RCC 7860 (cell line): ENCODE results near the gene EXOC4.
A peak's percentile ranks its signal among the peaks of the same experiment; 100 is the strongest.

Source experiments
- DNase-seq: peaks from one replicate; pipeline ENCODE4 v3.0.0-alpha.2; 2015; ENCODE audit warnings: low spot score
- FAIRE-seq: peaks from 2 replicates; lab custom pipeline; 2012; peaks lifted over from hg19 to GRCh38; lab: Jason Lieb, UNC

EXOC4 gene

DNA sequence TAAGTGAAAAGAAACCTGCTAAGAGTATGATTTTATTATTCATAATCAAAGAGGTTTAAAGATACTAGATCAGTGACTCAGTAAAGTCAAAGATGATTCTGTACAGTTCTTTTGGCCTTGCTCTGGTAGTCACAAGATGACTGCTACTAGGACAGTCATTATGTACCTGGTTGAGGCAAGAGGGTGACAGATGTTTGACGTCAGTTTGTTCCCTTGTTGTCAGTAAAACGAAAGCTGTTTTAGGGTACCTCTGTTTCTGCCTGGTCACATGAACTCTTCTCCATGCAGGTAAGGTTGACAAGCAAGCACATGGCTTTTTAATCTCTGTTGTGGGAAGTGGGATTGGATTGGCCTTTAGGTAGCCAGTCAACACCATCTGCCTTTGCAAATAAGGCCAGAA is 308.0 kb downstream of the EXOC4 start:
- FAIRE-seq (no peak), DNase-seq (no peak)

DNA sequence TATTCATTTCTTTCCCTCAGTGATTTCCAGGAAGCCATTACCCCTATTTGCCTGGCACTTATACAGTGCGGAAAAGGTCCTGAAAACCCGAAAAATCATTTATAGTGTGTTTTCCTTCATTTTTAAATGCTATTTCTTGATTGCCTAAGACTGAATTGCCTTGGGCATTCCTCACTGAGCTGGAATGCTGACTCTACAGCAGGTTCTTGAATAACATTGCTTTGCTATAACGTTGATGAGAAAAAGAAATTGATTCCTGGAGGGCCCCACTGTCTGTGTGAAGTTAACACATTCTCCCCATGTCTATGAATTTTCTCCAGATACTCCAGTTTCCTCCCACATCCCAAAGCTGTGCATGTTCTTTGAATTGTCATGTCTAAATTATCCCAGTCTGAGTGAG is 308.5 kb downstream of the EXOC4 start:
- DNase-seq (no peak), FAIRE-seq (no peak)

DNA sequence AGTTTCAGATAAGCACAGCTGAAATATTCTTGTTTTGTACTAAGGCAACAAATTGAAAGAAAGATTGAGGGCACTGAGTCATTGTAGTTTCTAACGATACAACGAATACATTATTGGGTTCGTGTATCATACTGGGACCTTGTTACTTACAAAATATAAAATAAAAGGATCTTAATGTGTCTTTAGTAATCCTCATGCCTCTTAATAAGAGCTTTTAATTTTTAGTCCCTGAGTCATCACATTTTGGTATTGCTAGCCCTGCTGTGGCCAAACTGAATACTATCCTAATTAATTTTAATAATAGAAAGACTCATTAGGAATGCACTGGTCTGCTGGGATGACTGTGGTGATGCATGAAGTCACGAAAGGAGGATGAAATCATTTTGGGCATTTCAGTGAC is 309.7 kb downstream of the EXOC4 start:
- FAIRE-seq (no peak), DNase-seq (no peak)

DNA sequence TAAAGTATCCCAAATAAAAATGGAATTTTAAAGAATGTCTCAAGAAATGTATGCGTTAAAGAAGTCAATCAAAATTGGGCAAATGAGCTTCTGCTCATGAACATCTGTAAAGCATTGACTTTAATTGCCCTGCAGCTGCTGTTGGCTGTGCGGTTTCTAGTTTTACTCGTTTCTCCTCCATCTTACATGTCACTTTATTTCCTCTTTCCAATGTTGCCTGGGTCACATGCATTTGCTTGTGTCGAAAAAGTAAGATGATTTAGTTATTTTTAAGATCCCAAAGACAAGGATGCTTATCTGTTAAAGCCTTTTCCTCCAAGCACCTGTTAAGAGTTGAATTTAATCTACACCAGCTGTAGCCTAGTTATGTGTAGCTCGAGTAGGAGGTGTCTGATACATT is 310.4 kb downstream of the EXOC4 start:
- FAIRE-seq (no peak), DNase-seq (no peak)

DNA sequence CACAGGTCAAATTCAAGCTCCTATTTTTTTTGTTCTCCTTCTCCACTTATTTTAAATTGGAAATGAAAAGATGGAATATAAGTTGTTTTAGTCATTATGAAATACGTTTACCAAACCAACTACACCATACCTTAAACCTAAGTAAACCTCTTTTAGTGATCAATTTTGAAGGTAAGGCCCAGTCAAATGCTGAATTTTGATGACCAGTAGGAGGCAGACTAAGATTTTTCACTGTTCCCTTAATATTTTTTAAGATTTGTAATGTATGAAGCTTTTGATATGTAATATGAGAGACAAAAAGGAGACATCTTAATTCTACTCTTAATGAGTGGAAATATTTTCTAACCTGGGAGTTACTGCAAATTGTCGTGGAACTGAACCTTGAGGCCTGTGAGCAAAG is 311.6 kb downstream of the EXOC4 start:
- FAIRE-seq = no peak
- DNase-seq = no peak

DNA sequence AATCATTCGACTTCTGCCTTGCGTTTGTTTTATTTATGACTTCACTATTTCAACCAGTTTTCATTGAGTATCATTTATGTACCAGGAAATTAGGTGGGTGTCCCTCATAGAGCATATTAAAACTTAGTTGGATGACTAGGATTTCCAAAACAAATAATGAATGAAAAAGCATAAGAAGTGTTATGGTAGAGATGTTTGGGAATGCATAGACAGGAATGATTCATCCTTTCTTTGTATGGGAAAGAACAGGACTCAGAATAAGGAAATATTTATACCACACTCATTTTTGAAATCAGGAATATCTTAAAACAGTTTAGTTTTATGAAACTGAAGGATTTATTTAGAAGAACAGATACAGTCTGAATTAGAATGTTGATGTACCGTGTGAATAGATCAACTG is 315.7 kb downstream of the EXOC4 start:
- FAIRE-seq = peak; percentile 34
- DNase-seq = no peak

DNA sequence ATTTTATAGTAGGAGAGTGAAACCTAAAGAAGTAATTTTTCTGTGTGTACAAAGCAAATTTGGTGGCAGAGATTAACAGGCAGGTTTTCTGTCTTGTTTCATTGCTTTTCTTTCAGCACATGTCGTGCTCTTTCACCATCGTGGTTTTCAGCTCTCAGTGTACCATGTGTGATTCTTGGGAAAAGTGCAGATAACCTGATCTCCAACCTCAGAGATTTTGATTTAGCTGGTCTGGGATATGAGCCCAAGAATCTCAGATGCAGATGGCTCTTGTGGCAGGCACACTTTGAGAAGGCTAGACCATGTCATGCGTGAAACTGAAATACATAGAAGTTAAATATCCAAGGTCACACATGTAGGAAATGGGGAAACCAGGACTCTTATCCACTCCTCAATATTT is 317.4 kb downstream of the EXOC4 start:
- FAIRE-seq = no peak
- DNase-seq = no peak

DNA sequence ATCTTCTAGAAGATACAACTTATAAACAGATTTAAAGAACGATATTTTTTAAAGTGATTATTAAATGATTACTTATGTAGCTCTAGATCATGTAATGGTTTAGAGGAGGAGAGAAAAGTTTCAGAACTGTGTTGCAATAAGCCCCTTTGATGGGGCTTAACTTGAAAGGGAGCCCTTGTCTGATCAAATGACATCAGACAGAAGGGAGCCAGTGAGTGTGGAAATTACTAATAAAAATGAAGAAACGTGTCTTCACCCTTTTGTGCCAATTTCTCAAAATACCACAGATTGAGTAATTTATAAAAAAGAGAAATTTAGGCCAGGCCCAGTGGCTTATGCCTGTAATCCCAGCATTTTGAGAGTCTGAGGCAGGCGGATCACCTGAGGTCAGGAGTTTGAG is 318.2 kb downstream of the EXOC4 start:
- no peak for DNase-seq

DNA sequence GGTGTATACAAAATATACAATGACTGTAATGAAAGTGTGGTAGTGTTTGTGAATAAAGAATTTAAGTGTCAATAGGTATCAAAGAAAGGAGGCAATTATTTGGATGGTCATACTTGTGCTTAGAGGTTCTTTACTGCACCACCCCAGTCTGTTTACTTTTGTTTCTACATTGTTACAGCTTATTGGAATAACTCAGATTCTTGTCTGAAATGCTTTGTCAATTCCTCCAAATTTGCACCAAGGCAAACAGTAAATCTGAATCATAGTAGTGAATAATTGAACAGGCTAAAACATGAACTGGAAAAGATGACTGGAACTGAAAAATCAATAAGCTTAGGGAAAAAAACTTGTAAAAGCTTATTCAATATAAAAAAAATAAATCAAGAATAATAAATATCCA is 319.2 kb downstream of the EXOC4 start:
- FAIRE-seq = no peak
- no peak for DNase-seq

More for the DNA sequence above, 318.2 kb downstream of the EXOC4 start:
- no peak for FAIRE-seq

DNA sequence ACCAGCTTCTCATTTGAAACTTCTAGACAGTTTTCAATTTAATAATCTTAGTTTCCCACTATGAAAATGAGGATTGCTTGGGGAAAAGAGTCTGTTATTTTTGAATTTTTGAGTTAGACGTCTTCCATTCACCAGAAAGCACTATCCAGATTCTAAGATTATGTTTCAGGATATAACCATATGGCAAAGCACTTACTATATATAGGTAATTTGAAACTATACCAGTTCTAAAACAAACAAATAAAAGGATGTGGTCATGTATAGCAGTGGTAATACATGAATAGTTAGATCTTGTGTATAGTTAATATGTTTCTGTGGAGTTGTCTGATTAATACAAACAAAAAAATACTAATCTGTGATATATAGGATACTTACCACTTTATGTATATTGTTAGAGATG is 320.0 kb downstream of the EXOC4 start:
- no peak for FAIRE-seq
- DNase-seq = no peak

DNA sequence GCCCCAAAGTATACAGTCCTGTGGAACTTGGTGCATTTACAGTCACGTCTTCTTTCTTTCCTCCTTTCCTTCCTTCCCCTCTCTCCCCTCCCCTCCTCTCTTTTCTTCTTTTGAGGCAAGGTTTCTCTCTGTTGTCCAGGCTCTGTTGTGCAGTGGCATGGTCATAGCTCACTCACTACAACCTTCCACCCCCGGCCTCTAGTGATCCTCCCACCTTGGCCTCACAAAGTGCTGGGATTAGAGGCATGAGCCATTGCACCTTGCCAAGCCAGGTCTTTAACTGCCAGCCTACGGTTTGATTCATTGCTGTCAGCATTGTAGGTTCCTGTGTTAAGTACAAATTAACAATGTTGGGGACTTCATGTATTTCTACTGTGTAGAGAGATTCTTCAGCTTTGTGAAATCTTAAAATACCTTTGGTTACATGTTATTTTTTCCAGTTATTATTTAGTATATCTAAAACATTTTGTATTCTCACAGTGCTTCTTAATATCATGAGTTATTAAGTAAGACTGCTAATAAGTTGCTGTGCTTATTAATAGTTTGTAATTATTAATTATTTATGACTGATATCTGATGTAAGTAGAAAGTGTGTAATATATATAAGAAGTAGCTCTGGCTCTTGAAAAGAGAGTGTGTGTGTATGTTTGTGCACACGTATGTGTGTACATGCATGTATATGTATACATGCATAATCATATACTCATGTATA is 320.8 kb downstream of the EXOC4 start:
- DNase-seq (no peak), FAIRE-seq (no peak)

DNA sequence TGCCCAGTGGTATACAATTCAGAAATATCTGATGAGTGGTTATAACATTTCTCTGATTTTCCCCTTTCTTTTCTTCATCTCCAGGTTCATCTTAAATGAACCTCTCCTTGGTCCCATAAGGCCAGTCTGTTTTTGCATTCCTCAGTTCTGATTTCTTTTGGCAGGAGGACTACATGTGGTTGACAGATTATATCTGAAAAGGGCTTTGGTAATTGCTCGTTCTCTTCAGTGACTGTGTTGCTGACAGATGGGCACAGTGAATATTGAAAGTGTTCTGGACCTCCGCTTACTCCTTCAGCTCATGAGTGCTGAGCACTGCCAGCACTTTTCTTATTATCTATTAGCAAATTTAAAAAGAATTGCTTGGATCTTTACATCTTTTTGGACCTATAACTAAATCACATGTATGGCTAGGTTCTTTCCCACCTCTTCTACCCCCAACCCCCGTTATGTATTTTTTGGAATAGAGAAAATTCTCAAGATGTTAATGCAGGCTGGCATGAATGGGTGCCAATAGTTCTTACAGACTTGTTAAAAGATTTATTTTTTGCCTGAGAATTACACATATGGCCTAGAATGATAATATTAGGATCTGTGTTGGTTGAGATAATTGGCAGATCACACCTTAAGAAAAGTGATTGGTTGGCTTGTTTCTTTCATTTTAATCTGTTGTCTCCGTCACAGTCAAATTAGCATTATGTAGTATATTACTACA is 323.0 kb downstream of the EXOC4 start:
- FAIRE-seq (no peak), DNase-seq (no peak)

DNA sequence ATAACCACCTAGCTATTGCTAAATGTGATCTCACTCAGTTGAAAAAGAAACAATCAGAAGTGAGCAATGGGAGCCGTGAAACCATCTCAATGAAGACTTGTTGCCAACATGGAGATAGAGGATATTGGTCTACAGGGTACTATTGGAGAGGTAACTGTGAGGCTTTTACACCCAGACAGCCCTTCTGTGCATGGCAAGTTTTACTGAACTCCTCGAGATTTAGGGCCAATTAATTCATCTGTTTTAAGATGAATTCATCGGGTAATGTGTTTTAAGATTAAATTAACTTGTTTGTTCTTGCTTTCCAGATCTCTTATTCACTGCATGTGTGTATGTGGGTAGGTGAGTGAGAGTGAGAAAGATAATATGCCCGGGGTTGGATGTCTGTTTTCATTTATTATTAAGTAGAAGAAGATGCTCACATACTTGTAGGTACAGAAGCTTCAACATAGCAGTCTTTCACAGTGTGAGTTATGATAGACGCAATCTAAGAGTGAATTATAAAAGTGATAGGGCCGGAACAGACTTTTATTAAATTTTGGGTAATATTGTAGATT is 323.8 kb downstream of the EXOC4 start:
- no peak for DNase-seq
- no peak for FAIRE-seq

DNA sequence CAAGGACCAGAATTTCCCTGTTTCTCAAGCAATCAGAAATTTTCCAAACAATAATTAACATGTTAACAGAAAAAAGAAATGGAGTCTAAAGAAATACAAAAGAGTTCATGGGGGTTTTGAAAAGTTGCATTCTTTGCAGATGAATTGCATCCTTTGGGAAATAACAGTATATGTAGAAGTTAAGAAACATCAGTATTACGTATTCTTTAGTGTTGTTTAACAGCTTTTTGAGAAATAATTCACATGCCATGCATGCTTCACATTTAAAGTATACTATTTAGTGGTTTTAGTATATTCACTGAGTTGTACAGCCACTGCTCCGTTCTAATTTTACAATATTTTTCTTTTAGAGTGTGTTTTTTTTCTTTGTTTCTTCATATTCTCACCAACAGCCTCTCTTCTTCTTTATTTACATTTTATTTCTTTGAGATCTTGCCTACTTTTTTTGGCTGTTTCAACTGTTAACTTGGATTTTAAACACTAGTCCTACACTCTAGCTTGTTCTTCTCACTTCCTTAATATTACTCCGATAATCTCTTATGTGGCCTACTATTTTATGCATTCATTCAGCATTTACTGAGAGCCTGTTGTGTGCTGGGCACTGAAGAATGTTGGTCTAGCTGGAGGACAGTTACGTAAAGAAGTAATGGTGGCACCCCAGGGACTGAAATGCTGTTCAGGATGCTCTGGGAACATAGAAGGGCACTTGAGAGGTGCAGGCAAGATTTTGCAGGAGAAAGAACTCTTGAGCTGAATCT is 330.1 kb downstream of the EXOC4 start:
- FAIRE-seq (no peak), DNase-seq (no peak)

DNA sequence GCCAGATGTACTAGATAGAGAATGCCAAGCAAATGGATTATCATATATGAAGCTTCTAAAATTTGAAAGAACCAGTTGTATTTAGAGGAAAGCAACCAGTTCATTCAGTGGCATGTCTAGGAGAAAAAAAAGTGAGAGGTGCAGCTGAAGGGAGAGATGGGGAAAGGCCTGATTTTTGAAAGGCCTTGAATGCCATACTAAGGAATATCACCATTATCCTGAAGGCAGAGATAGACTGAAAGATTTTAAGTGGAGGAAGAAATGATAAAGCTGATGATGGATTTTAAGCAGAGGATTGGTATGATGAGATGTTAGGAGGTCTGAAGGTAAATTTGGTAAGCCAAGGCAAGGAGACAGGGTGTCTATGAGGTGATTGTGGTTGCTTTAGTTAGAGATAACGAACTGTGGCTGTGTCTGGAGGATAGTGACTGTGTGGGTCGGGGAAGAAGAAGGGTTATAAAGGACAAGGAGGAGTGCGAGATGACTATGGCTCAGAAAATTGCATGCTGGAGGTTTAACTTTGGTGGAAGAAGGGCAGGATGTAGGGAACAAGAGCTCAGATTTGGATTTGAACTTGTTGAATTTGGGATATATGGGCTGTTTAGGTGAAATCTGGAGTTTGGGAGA is 330.8 kb downstream of the EXOC4 start:
- no peak for FAIRE-seq
- no peak for DNase-seq

DNA sequence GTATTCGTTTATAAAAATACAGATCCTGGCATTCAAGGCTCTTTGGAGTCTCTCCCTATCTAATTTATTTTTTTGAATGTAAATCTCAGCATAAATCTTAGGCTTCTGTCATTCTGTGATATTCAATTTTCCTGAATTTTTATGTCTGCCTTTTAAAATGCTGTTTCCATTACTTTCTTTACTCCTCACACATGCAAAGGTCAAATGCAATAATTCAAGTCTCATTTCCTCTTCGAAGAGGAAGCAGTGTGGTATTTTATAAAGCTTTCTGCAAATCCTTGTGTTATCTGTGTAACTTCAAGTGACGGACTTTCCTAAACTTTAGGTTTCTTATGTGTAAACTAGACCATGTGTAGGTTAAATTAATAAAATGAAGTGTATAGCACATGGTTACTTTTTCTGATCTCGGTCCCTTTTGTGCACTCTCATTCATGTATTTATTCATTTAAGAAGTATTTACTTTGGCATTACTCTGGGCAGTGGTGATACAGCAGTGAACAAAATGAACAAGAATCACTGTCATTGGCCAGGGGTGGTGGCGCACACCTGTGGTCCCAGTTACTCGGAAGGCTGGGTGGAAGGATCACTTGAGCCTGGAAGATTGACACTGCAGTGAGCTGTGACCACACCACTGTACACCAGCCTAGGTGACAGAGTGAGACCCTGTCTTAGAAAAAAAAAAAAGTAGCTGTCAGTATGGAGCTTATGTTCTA is 332.2 kb downstream of the EXOC4 start:
- FAIRE-seq (no peak), DNase-seq (no peak)

DNA sequence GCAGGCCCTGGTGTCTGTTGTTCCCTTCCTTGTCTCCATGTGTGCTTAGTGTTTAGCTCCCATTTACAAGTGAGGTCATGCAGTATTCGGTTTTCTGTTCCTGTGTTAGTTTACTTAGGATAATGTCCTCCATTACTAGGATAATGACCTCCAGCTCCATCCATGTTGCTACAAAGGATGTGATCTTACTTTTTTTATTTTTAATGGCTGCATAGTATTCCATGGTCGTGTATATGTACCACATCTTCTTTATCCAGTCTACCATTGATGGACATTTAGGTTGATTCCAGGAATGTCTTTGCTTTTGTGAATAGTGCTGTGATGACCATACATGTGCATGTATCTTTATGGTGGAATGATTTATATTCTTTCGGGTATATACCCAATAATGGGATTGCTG is 333.4 kb downstream of the EXOC4 start:
- no peak for DNase-seq
- FAIRE-seq = no peak

DNA sequence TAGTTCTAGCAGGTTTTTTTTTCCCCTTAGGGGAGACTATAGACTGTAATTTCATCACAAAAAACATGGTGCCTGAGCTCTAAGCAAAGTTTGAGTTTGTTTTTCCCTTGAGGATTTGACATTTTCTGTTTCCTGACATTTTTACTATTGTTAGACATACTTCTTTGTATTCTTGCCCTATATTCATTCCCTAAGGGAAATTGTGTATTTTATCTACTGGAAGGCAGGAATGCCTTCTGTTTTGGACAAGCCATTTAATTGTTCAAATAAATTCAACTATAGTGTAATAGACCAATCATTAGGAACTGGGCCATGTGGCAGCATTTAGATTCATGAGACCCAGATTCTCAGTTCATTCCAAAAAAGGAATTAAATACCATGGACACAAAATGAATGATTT is 335.0 kb downstream of the EXOC4 start:
- FAIRE-seq (no peak), DNase-seq (no peak)

DNA sequence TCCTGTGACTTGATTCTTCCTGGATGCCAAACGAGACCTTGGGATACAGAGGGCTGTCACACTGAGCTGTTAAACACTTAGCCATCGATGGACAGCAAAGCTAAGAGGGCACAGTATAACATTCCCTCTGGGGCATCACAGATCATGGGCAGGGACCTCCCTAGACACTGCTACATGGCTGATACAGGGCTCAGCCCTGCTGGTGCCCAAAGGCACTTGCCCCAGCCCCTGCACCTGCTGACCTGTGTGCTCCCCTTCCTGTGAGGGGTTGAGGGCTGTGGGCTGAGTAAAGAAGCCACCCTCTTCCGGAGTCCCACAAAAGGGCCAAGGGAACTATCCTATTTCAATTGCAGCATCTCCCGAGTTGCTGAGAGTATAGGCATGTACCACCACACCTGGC is 337.9 kb downstream of the EXOC4 start:
- no peak for DNase-seq
- no peak for FAIRE-seq

DNA sequence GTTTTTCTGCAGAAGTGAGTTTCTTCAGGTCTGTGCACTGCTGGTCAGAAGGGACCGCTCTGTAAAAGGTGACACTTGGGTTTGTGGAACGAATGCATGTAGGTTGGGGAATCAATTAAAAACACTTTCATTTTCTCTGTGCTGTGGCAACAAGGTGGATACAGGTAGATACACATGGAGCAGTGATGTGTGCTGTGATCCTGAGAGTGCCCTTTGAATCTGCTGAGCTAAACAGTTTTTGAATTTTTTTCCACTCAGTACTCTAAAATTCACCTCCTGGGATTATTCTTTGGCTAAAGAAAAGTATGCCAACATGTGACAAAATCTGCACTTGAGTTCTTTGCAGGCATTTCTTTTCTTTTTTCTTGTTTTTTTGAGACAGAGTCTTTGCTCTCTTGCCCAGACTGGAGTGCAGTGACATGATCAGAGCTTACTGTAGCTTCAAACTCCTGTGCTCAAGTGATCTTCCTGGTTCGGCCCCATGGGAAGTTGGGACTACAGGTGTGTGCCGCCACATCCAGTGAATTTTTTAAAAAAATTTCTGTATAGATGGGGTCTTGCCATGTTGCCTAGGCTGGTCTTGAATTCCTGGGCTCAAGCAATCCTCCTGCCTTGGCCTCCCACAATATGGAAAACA is 338.9 kb downstream of the EXOC4 start:
- DNase-seq (no peak), FAIRE-seq (no peak)
